H9 (cell line): ENCODE data around the gene MYCBPAP. TPM values are rescaled to one million over a fixed set of nuclear protein-coding genes. Genes with fewer than 3 reads are reported as not detected.

Experiments used
- DNase-seq: peaks from one replicate; pipeline ENCODE4 v3.0.0-alpha.2; 2017
- H2AFZ ChIP-seq: one replicate; pipeline ENCODE4 v1.6.1; 2013; ENCODE audit warnings: mild to moderate bottlenecking, low read length, control low read depth, moderate library complexity
- H2AK5ac ChIP-seq: 2 replicates; pipeline ENCODE4 v1.6.1; 2013; ENCODE audit warnings: low read length, control low read depth, mixed read lengths; ENCODE audit not compliant: insufficient read length
- H2BK120ac ChIP-seq: one replicate; pipeline ENCODE4 v1.6.1; 2013; ENCODE audit warnings: low read depth, mild to moderate bottlenecking, low read length, control low read depth, inconsistent platforms; ENCODE audit not compliant: poor library complexity, severe bottlenecking
- H2BK12ac ChIP-seq: 2 replicates; pipeline ENCODE4 v1.6.1; 2013; ENCODE audit warnings: low read length, control low read depth, mixed read lengths, low read depth; ENCODE audit not compliant: insufficient read length
- H2BK15ac ChIP-seq: 2 replicates; pipeline ENCODE4 v1.6.1; 2013; ENCODE audit warnings: low read depth, low read length, control low read depth
- H2BK20ac ChIP-seq: one replicate; pipeline ENCODE4 v1.6.1; 2013; ENCODE audit warnings: low read depth, mild to moderate bottlenecking, low read length, control low read depth, inconsistent platforms; ENCODE audit not compliant: poor library complexity, severe bottlenecking
- H2BK5ac ChIP-seq: 2 replicates; pipeline ENCODE4 v1.6.1; 2013; ENCODE audit warnings: low read length, control low read depth, mixed read lengths; ENCODE audit not compliant: insufficient read length
- H3K14ac ChIP-seq: 2 replicates; pipeline ENCODE4 v1.6.1; 2013; ENCODE audit warnings: low read length, control low read depth; ENCODE audit not compliant: insufficient read depth
- H3K18ac ChIP-seq: 2 replicates; pipeline ENCODE4 v1.6.1; 2013; ENCODE audit warnings: low read depth, mild to moderate bottlenecking, mixed read lengths, low read length, control low read depth; ENCODE audit not compliant: insufficient read length
- H3K23ac ChIP-seq: 2 replicates; pipeline ENCODE4 v1.6.1; 2013; ENCODE audit warnings: low read length, control low read depth, mixed read lengths, low read depth; ENCODE audit not compliant: insufficient read length
- H3K23me2 ChIP-seq: 2 replicates; pipeline ENCODE4 v1.6.1; 2013; ENCODE audit warnings: low read depth, mild to moderate bottlenecking, mixed read lengths, low read length, control low read depth; ENCODE audit not compliant: insufficient read length, poor library complexity, severe bottlenecking
- H3K27ac ChIP-seq: 2 replicates; pipeline ENCODE4 v1.5.1; 2013; ENCODE audit warnings: low read length, control low read depth, mixed read lengths, low read depth; ENCODE audit not compliant: insufficient read length
- H3K27me3 ChIP-seq: 2 replicates; pipeline ENCODE4 v1.6.1; 2013; ENCODE audit warnings: low read length, control low read depth, inconsistent platforms; ENCODE audit not compliant: insufficient read depth
- H3K4ac ChIP-seq: 2 replicates; pipeline ENCODE4 v1.6.1; 2013; ENCODE audit warnings: low read depth, mild to moderate bottlenecking, control low read depth, inconsistent platforms, low read length, moderate library complexity
- H3K4me1 ChIP-seq: 2 replicates; pipeline ENCODE4 v1.6.1; 2013; ENCODE audit warnings: low read length, control low read depth, inconsistent platforms; ENCODE audit not compliant: insufficient read depth
- H3K4me2 ChIP-seq: 2 replicates; pipeline ENCODE4 v1.6.1; 2013; ENCODE audit warnings: low read length, control low read depth, mixed read lengths; ENCODE audit not compliant: insufficient read length, insufficient read depth
- H3K56ac ChIP-seq: 2 replicates; pipeline ENCODE4 v1.6.1; 2013; ENCODE audit warnings: low read depth, mild to moderate bottlenecking, mixed read lengths, low read length, control low read depth; ENCODE audit not compliant: insufficient read length
- H3K79me1 ChIP-seq: 2 replicates; pipeline ENCODE4 v1.6.1; 2013; ENCODE audit warnings: low read depth, mild to moderate bottlenecking, moderate library complexity, low read length, control low read depth, inconsistent platforms; ENCODE audit not compliant: insufficient read depth, poor library complexity, severe bottlenecking
- H3K79me2 ChIP-seq: 2 replicates; pipeline ENCODE4 v1.6.1; 2013; ENCODE audit warnings: low read length, control low read depth, inconsistent platforms; ENCODE audit not compliant: insufficient read depth
- H3K9ac ChIP-seq: 2 replicates; pipeline ENCODE4 v1.6.1; 2013; ENCODE audit warnings: low read length, control low read depth, mixed read lengths; ENCODE audit not compliant: insufficient read length; ENCODE audit errors: extremely low read depth
- H3K9me3 ChIP-seq: one replicate; pipeline ENCODE4 v1.6.1; 2013; ENCODE audit warnings: low read depth, low read length, inconsistent platforms; ENCODE audit not compliant: control insufficient read depth
- H3T11ph ChIP-seq: one replicate; pipeline ENCODE4 v1.6.1; 2013; ENCODE audit warnings: mild to moderate bottlenecking, low read length, control low read depth, inconsistent platforms
- H4K20me1 ChIP-seq: one replicate; pipeline ENCODE4 v1.6.1; 2013; ENCODE audit not compliant: control insufficient read depth, insufficient read length, insufficient read depth
- H4K5ac ChIP-seq: 2 replicates; pipeline ENCODE4 v1.6.1; 2013; ENCODE audit warnings: low read depth, mild to moderate bottlenecking, mixed read lengths, low read length, control low read depth; ENCODE audit not compliant: insufficient read length
- H4K8ac ChIP-seq: replicated peaks from 2 replicates; pipeline ENCODE4 v1.6.1; 2013; ENCODE audit warnings: low read length, control low read depth, mixed read lengths, low read depth; ENCODE audit not compliant: insufficient read length
- H4K91ac ChIP-seq: 2 replicates; pipeline ENCODE4 v1.6.1; 2013; ENCODE audit warnings: low read depth, mild to moderate bottlenecking, moderate library complexity, mixed read lengths, low read length, control low read depth; ENCODE audit not compliant: insufficient read length
- H3K27ac Mint-ChIP-seq, 3 experiments: 2 replicates in 2 of 3; 3 replicates in 1 of 3; pipeline ENCODE4 v1.8.0; 2020 to 2021; ENCODE audit warnings: mixed read lengths in 3 of 3, mild to moderate bottlenecking in 1 of 3, moderate library complexity in 1 of 3
- H3K27me3 Mint-ChIP-seq: 2 replicates; pipeline ENCODE4 v1.8.0; 2021; ENCODE audit warnings: low read depth, mild to moderate bottlenecking, moderate library complexity, mixed read lengths
- H3K36me3 Mint-ChIP-seq, 3 experiments: 2 replicates in 2 of 3; 3 replicates in 1 of 3; pipeline ENCODE4 v1.8.0; 2020 to 2021; ENCODE audit warnings: low read depth in 3 of 3, mixed read lengths in 3 of 3; ENCODE audit not compliant: insufficient read depth in 1 of 3
- H3K4me1 Mint-ChIP-seq, 2 experiments: 2 replicates each; pipeline ENCODE4 v1.8.0; 2020; ENCODE audit warnings: mixed read lengths in 2 of 2
- H3K4me3 Mint-ChIP-seq, 2 experiments: 2 replicates in 1 of 2; 3 replicates in 1 of 2; pipeline ENCODE4 v1.8.0; 2020 to 2021; ENCODE audit warnings: mild to moderate bottlenecking in 2 of 2, mixed read lengths in 2 of 2, moderate library complexity in 1 of 2
- H3K9me3 Mint-ChIP-seq, 2 experiments: 2 replicates in 1 of 2; 3 replicates in 1 of 2; pipeline ENCODE4 v1.8.0; 2020; ENCODE audit warnings: mild to moderate bottlenecking in 2 of 2, mixed read lengths in 2 of 2, moderate library complexity in 1 of 2
- WGBS: extraction: QIAGEN DNeasy Blood & Tissue Kit; methylation state at CpG from one replicate; pipeline ENCODE4 v1.1.7; 2013; ENCODE audit warnings: missing lambda C conversion rate, low lambda C conversion rate, mixed read lengths; ENCODE audit not compliant: insufficient read length; ENCODE audit errors: extremely low coverage; 5-methylcytosine and 5-hydroxymethylcytosine counted together
- total RNA-seq: library from RNA; stranded (reverse); gene quantifications from 2 replicates; pipeline ENCODE4 v1.2.1, GENCODE V29; 2021
- TF ChIP-seq, protein P1 (sequence below): fragments of 200-600 bp; sonication (generic); conservative IDR thresholded peaks from 3 replicates; pipeline ENCODE4 v1.8.0; 2021; ENCODE audit warnings: antibody characterized with exemption, mild to moderate bottlenecking

Gene MYCBPAP
- total RNA-seq, 1 experiment from 2014 or later = 1.7 TPM

DNA sequence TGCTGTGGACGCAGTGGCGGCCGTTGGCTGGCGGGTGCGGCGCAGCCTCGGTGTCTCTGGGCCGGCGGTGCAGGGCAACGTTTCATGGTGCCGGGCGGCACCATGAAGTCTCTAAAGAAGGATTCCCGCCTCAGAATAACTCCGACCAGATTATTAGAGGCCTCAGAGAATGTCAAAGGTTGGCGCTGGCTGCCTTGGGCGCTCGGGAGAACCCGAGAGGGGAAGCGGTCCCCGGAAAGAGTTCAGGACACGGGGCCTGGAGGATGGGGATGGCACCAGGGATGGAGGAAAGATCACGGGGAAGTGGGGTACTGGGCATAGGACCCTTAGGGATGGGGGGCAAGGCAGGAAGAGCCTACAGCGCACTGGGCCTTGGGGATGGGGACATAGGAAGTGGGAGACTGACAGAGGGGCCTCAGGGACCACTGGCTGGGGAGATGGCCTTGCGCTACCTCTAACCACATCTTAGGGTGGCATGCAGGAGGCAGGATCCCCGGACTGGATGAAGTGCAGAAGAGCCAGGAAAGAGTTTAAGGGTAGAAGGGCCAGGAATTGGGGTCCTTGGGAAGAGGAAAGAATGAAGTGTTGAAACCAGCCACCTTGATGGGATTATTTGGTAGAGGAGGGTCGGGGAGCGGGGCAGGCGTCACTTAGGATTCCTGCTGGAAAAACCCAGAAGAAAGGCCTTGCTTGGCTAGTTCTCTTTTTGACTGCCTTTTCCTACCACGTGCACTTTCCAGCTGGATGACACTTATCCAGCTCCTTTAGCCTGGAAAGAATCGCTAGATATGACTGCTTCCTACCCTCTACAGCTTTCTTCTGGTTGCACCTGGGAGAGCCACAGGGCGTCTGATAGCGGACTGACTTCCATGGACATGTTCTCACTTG, 578 bp downstream of the MYCBPAP start:
- no peaks in the 10 kb centered on the region; a peak in 2 of 5 replicates for H3K9me3 Mint-ChIP-seq
- peak overlapping the region; percentile 84 for H3K4me2 ChIP-seq
- no peak overlapping the region for H3K27ac ChIP-seq
- no peak overlapping the region for H2BK15ac ChIP-seq
- H3K79me2 ChIP-seq = no peaks in the 10 kb centered on the region
- WGBS = no CpG with 5 or more reads among the region's 32 CpGs
- H4K8ac ChIP-seq = no peak overlapping the region
- H2AFZ ChIP-seq = no peak overlapping the region
- no peak overlapping the region for H2BK5ac ChIP-seq
- H3K27ac Mint-ChIP-seq = peak overlapping the region; percentile 45 to 83 (median 77); a peak in 6 of 7 replicates
- H3K14ac ChIP-seq = peak overlapping the region; percentile 62; the same call in 1 of the 2 replicates
- H3T11ph ChIP-seq = no peak overlapping the region
- H3K79me1 ChIP-seq = no peaks in the 10 kb centered on the region
- H4K20me1 ChIP-seq = no peaks in the 10 kb centered on the region
- peaks cover 16% of the 10 kb centered on the region for H3K27me3 Mint-ChIP-seq
- H3K4me3 Mint-ChIP-seq = peak overlapping the region; percentile 85 to 94
- H2BK120ac ChIP-seq = no peak overlapping the region
- H2BK20ac ChIP-seq = no peak overlapping the region
- H3K23me2 ChIP-seq = peaks cover 5% of the 10 kb centered on the region
- H3K23ac ChIP-seq = no peak overlapping the region
- peaks cover 20 to 32% of the 10 kb centered on the region in 2 experiments for H3K4me1 Mint-ChIP-seq
- no peak for DNase-seq
- H3K18ac ChIP-seq = no peak overlapping the region
- no peak overlapping the region for H4K5ac ChIP-seq
- H2AK5ac ChIP-seq = no peak overlapping the region
- no peaks in the 10 kb centered on the region for H3K36me3 Mint-ChIP-seq
- TF ChIP-seq, protein P1, sequence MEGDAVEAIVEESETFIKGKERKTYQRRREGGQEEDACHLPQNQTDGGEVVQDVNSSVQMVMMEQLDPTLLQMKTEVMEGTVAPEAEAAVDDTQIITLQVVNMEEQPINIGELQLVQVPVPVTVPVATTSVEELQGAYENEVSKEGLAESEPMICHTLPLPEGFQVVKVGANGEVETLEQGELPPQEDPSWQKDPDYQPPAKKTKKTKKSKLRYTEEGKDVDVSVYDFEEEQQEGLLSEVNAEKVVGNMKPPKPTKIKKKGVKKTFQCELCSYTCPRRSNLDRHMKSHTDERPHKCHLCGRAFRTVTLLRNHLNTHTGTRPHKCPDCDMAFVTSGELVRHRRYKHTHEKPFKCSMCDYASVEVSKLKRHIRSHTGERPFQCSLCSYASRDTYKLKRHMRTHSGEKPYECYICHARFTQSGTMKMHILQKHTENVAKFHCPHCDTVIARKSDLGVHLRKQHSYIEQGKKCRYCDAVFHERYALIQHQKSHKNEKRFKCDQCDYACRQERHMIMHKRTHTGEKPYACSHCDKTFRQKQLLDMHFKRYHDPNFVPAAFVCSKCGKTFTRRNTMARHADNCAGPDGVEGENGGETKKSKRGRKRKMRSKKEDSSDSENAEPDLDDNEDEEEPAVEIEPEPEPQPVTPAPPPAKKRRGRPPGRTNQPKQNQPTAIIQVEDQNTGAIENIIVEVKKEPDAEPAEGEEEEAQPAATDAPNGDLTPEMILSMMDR = no peak
- H3K9ac ChIP-seq = peak overlapping the region; percentile 47
- no peaks in the 10 kb centered on the region for H3K9me3 ChIP-seq
- H2BK12ac ChIP-seq = no peak overlapping the region
- no peak overlapping the region for H4K91ac ChIP-seq
- H3K27me3 ChIP-seq = no peaks in the 10 kb centered on the region; the same call in 1 of the 2 replicates
- H3K56ac ChIP-seq = no peak overlapping the region
- H3K4ac ChIP-seq = no peak overlapping the region
- H3K4me1 ChIP-seq = peaks cover 2% of the 10 kb centered on the region; the same call in 1 of the 2 replicates
